HEK293 (cell line): ENCODE measurements around the gene LTO1.

Source experiments
- CTCF ChIA-PET: fragments of 350-600 bp; formaldehyde crosslinking; extraction: SDS; loops from one replicate; lab custom pipeline; 2021; ENCODE audit warnings: antibody characterized with exemption; lab: Yijun Ruan, JAX
- POLR2A ChIA-PET: fragments of 300-600 bp; formaldehyde crosslinking; extraction: SDS; loops from one replicate; lab custom pipeline; 2020; ENCODE audit warnings: antibody characterized with exemption, inconsistent platforms; lab: Yijun Ruan, JAX
- H3K27ac ChIP-seq: fragments of 200-500 bp; sonication (Bioruptor generic); 2 replicates; pipeline ENCODE4 v1.5.1; 2014; ENCODE audit warnings: low read depth, low read length, control low read depth, inconsistent platforms; ENCODE audit errors: extremely low read depth
- H3K36me3 ChIP-seq, 2 experiments: fragments of 200-500 bp in 1 of 2; sonication (Bioruptor generic) in 1 of 2; 1 replicate in 1 of 2; 2 replicates in 1 of 2; pipeline ENCODE4 v1.5.1; 2014 to 2017; ENCODE audit warnings: inconsistent platforms in 2 of 2, low read length in 2 of 2; ENCODE audit not compliant: control insufficient read depth in 2 of 2, insufficient read depth in 1 of 2
- H3K4me1 ChIP-seq: fragments of 200-500 bp; sonication (Bioruptor generic); 2 replicates; pipeline ENCODE4 v1.5.1; 2014; ENCODE audit warnings: mild to moderate bottlenecking, low read length, inconsistent platforms; ENCODE audit not compliant: control insufficient read depth, insufficient read depth
- H3K4me3 ChIP-seq: 2 replicates; pipeline ENCODE4 v1.5.1; 2011; ENCODE audit warnings: low read depth, mild to moderate bottlenecking, control low read depth, low read length, moderate library complexity
- H3K9me3 ChIP-seq: fragments of 200-500 bp; sonication (Bioruptor generic); 2 replicates; pipeline ENCODE4 v1.5.1; 2014; ENCODE audit warnings: low read depth, low read length, inconsistent platforms; ENCODE audit not compliant: control insufficient read depth, insufficient read depth
- GLIS2 ChIP-seq: fragments of 450-650 bp; formaldehyde crosslinking; IDR thresholded peaks from 2 replicates; pipeline ENCODE4 v1.5.1; 2016; ENCODE audit warnings: missing biosample characterization, missing genetic modification characterization
- KLF7 ChIP-seq: fragments of 450-650 bp; formaldehyde crosslinking; IDR thresholded peaks from 2 replicates; pipeline ENCODE4 v1.5.1; 2016; ENCODE audit warnings: missing biosample characterization, missing genetic modification characterization, borderline replicate concordance
- ZBTB10 ChIP-seq: fragments of 450-650 bp; formaldehyde crosslinking; IDR thresholded peaks from 2 replicates; pipeline ENCODE4 v1.5.1; 2016; ENCODE audit warnings: missing biosample characterization, missing genetic modification characterization
- ZBTB7A ChIP-seq: fragments of 450-650 bp; formaldehyde crosslinking; IDR thresholded peaks from 2 replicates; pipeline ENCODE4 v1.5.1; 2016; ENCODE audit warnings: low read depth, missing biosample characterization, missing genetic modification characterization
- ZBTB8A ChIP-seq: fragments of 450-650 bp; formaldehyde crosslinking; IDR thresholded peaks from 2 replicates; pipeline ENCODE4 v1.5.1; 2016; ENCODE audit warnings: missing biosample characterization, missing genetic modification characterization
- ZIC2 ChIP-seq: fragments of 450-650 bp; formaldehyde crosslinking; IDR thresholded peaks from 2 replicates; pipeline ENCODE4 v1.5.1; 2016; ENCODE audit warnings: missing biosample characterization, missing genetic modification characterization
- ZNF19 ChIP-seq: fragments of 450-650 bp; formaldehyde crosslinking; IDR thresholded peaks from 2 replicates; pipeline ENCODE4; 2016; ENCODE audit warnings: missing biosample characterization, missing genetic modification characterization, low read depth
- ZNF335 ChIP-seq: fragments of 450-650 bp; formaldehyde crosslinking; conservative IDR thresholded peaks from 2 replicates; pipeline ENCODE4 v1.5.1; 2016; ENCODE audit warnings: missing biosample characterization, missing genetic modification characterization
- ZNF658 ChIP-seq: fragments of 450-650 bp; formaldehyde crosslinking; IDR thresholded peaks from 2 replicates; pipeline ENCODE4; 2016; ENCODE audit warnings: missing biosample characterization, missing genetic modification characterization
- ZNF785 ChIP-seq: fragments of 450-650 bp; formaldehyde crosslinking; IDR thresholded peaks from 2 replicates; pipeline ENCODE4 v1.5.1; 2016; ENCODE audit warnings: missing biosample characterization, missing genetic modification characterization
- ZXDB ChIP-seq: fragments of 450-650 bp; formaldehyde crosslinking; IDR thresholded peaks from 2 replicates; pipeline ENCODE4 v1.5.1; 2016; ENCODE audit warnings: missing biosample characterization, missing genetic modification characterization
- TF ChIP-seq, protein P1 (sequence below): fragments of 450-650 bp; formaldehyde crosslinking; IDR thresholded peaks from 2 replicates; pipeline ENCODE4 v1.5.1; 2016; ENCODE audit warnings: missing biosample characterization, missing genetic modification characterization
- TF ChIP-seq, protein P2 (sequence below): fragments of 450-650 bp; formaldehyde crosslinking; IDR thresholded peaks from 2 replicates; pipeline ENCODE4 v1.5.1; 2016; ENCODE audit warnings: missing biosample characterization, missing genetic modification characterization

Gene LTO1

GRCh38 chr11:69640260-69640994, 34.7 kb downstream of the LTO1 start:
- TF ChIP-seq ZBTB7A (tag by site-specific recombination) (0 out of 2 replicates have a peak, but pooled peaks have one; percentile 47), ZIC2 (tag by site-specific recombination) (0 out of 2 replicates have a peak, but pooled peaks have one; percentile 5), ZNF335 (tag by site-specific recombination) (peak; percentile 96), KLF7 (no peak), ZNF785 (tag by site-specific recombination) (no peak), ZBTB8A (tag by site-specific recombination) (peak; percentile 66), ZNF658 (tag by site-specific recombination) (no peak), ZXDB (tag by site-specific recombination) (0 out of 2 replicates have a peak, but pooled peaks have one; percentile 13), GLIS2 (tag by site-specific recombination) (peak; percentile 62; the same call in 1 of the 2 replicates), ZBTB10 (tag by site-specific recombination) (peak; percentile 99)
- TF ChIP-seq, protein P1, sequence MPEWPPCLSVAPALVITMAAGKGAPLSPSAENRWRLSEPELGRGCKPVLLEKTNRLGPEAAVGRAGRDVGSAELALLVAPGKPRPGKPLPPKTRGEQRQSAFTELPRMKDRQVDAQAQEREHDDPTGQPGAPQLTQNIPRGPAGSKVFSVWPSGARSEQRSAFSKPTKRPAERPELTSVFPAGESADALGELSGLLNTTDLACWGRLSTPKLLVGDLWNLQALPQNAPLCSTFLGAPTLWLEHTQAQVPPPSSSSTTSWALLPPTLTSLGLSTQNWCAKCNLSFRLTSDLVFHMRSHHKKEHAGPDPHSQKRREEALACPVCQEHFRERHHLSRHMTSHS (tag by site-specific recombination), result no peak
- TF ChIP-seq, protein P2, sequence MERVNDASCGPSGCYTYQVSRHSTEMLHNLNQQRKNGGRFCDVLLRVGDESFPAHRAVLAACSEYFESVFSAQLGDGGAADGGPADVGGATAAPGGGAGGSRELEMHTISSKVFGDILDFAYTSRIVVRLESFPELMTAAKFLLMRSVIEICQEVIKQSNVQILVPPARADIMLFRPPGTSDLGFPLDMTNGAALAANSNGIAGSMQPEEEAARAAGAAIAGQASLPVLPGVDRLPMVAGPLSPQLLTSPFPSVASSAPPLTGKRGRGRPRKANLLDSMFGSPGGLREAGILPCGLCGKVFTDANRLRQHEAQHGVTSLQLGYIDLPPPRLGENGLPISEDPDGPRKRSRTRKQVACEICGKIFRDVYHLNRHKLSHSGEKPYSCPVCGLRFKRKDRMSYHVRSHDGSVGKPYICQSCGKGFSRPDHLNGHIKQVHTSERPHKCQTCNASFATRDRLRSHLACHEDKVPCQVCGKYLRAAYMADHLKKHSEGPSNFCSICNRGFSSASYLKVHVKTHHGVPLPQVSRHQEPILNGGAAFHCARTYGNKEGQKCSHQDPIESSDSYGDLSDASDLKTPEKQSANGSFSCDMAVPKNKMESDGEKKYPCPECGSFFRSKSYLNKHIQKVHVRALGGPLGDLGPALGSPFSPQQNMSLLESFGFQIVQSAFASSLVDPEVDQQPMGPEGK (tag by site-specific recombination), result peak; percentile 71
- ChIA-PET CTCF (no interaction called here), POLR2A (interaction anchor here (1.0 to 1.6 kb wide), 3 partner anchors 343 to 541 kb away, joined by 3 to 7 read pairs (median 4); no protein-coding TSS in a partner anchor)
- peak overlapping the region; percentile 70; the same call in 1 of the 2 replicates for H3K27ac ChIP-seq
- H3K36me3 ChIP-seq, result peaks cover 0 to 20% of the 10 kb centered on the region in 2 experiments; a peak in 1 of 3 replicates
- H3K4me1 ChIP-seq, result peaks cover 3% of the 10 kb centered on the region; the same call in 1 of the 2 replicates
- no peaks in the 10 kb centered on the region for H3K9me3 ChIP-seq
- H3K4me3 ChIP-seq, result peak overlapping the region; percentile 25

DNA sequence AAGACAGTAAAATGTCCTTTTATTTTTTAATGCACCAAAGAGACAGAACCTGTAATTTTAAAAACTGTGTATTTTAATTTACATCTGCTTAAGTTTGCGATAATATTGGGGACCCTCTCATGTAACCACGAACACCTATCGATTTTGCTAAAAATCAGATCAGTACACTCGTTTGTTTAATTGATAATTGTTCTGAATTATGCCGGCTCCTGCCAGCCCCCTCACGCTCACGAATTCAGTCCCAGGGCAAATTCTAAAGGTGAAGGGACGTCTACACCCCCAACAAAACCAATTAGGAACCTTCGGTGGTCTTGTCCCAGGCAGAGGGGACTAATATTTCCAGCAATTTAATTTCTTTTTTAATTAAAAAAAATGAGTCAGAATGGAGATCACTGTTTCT, 35.3 kb downstream of the LTO1 start:
- H3K9me3 ChIP-seq, result no peaks in the 10 kb centered on the region
- ChIA-PET POLR2A (interaction anchor here (0.5 to 1.6 kb wide), 7 partner anchors 19 to 591 kb away, joined by 3 to 16 read pairs (median 4); partner anchors contain the start of gene LTO1), CTCF (interaction anchor here (0.7 to 1.5 kb wide), 3 partner anchors 12 to 539 kb away, joined by 3 to 5 read pairs (median 4); no protein-coding TSS in a partner anchor)
- no peak overlapping the region for H3K27ac ChIP-seq
- H3K4me3 ChIP-seq, result no peak overlapping the region
- H3K4me1 ChIP-seq, result peaks cover 3% of the 10 kb centered on the region; the same call in 1 of the 2 replicates
- no peak for TF ChIP-seq ZNF19 (tag by site-specific recombination)
- TF ChIP-seq, all 188 proteins: peak for 0
- H3K36me3 ChIP-seq, result peaks cover 0 to 14% of the 10 kb centered on the region in 2 experiments; a peak in 1 of 3 replicates
